Measurements from ENCODE around the gene NRDE2.
"Not testable (repeated sequence)": the region's sequence is repeated elsewhere in the genome, so short reads cannot be mapped to it uniquely, and the experiment has no call there.

NRDE2 gene

DNA sequence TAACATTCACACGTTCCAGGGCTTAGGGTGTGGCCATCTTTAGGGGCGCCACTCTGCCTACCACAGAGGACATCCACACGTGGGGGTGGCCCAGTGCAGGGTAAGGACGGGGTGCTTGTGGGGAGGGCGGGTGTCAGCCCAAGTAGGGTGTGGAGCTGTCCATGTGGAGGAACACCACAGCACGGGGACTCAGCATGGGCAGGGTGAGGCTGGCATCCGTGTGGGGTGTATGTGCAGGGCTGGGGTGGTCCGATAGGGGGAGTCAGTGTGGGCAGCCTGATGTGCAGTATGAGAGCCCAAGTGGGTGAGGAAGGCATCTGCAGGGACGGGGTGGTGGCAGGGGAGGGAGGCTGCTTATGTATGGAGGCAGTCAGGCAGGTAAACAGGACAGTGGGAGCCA is 57.7 kb downstream of the NRDE2 start:
- no peak for DNase-seq (ENCODE audit: low read depth in 1 of 2, low spot score in 1 of 2)

DNA sequence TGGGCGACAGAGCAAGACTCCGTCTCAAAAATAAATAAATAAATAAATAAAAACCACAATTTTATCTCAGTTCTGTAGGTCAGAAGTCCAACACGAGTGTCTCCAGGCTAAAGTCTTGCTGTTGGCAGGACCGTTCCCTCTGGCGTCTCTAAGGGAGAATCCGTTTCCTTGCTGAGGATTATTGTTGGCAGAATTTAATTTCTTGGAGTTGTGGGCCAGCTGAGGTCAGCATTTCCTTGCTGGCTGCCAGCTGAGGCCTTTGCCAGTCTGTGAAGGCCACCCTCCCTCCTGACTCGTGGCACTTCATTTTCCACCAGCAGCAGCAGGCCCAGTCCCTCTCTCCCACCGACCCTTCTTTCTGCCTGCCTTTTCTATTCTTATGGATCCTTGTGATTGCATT is 58.2 kb downstream of the NRDE2 start:
- DNase-seq (ENCODE audit: low read depth in 1 of 2, low spot score in 1 of 2) = no peak

DNA sequence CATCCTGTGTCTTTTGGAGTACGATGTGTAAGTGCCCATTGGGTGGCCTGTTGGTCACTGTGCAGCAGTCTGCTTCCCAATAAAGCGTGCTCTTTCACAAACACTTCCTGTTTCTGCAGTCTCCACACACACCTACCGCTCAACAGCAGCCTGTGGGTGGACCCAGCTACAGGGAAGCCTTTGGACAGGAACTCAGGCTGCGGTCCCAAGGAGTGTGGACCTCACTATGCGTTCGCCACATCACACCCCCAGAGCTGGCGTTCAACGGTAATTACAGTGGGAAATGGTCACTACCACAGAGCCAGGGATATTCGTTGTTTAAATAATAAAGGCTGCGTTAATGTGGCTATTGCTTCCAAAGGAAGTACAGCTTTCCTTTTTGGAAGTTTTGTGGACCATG is 59.2 kb downstream of the NRDE2 start:
- no peak for DNase-seq (ENCODE audit: low read depth in 1 of 2, low spot score in 1 of 2)

DNA sequence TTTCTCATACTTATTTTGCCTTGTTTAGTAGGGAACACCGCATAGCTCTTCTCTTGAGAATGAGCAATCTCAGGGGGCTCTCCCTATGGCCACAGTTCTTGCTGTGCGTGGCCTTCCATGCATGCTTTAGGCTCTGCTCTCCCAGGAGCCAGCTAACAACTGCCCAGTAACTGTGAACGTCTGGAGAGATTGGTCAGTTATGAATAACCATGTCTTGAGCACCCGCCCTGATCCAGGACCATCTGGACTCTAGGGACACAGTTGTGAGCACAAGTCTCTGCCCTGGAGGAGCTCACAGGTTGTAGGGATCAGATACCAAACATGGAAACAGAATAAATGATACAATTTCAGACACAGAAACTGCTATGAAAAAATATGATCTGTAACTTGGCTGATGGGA is 63.3 kb downstream of the NRDE2 start:
- no peak for DNase-seq (ENCODE audit: low read depth in 1 of 2, low spot score in 1 of 2)

DNA sequence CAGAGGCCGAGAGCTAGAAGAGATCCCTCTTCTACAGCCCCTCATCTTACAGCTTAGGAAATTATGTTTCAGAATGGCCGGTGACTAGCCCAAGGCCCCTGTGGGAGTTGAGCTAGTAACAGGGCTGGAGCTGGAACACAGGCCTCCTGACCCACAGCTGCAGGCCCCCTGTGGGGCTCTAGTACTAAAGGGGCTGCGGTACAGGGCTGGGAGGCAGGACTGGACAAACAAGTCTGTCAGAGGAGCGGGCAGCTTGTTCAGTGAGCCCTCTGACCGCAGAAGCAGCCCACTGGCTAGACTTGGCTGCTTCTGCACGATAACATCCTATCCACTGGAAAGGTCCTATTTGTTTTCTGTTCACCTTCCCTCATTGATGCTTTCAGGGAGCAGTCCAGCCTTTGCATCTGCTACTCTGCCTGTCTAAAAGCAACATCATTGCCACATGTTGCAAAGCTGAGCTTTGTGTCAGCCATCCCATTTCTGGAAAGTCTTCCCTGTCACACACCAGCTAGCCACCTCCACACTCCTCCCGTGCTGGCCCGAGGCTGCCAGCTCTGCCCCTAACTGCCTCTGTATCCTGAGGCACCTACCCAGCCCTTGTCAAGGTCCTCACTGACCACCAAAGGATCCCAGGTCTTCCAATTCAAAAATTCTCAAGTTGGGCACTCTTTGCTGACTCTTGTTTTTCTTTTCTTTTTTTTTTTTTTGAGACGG is 65.1 kb downstream of the NRDE2 start:
- DNase-seq (ENCODE audit: low read depth in 1 of 2, low spot score in 1 of 2) = no peak

DNA sequence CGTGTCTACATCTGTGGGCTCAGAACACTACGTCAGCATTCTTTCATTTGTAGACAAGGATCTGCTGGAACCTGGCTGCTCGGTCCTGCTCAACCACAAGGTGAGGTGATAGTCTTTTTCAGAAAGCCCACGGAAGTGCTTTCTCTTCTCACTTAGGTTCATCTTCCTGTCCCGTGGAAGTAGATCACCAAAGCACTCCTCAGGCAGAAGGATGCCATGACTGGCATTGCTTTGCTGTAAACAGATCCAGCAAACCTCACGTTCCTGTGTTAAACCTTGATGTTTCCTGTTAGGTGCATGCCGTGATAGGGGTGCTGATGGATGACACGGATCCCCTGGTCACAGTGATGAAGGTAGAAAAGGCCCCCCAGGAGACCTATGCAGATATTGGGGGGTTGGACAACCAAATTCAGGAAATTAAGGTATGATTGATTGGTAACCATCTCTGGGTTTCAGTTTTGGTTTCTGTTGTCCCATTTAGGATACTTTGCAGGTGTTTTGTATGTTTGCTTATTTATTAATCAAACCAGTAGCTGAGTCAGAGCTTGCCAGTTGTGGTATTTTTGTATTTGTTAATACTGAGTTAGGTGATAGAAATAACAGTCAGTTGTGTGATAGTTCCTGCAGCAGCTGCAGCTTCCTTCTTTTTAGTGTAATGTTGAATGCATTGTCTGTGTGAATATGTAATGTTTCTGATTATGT is 67.8 kb downstream of the NRDE2 start:
- no peak for DNase-seq (ENCODE audit: low read depth in 1 of 2, low spot score in 1 of 2)

DNA sequence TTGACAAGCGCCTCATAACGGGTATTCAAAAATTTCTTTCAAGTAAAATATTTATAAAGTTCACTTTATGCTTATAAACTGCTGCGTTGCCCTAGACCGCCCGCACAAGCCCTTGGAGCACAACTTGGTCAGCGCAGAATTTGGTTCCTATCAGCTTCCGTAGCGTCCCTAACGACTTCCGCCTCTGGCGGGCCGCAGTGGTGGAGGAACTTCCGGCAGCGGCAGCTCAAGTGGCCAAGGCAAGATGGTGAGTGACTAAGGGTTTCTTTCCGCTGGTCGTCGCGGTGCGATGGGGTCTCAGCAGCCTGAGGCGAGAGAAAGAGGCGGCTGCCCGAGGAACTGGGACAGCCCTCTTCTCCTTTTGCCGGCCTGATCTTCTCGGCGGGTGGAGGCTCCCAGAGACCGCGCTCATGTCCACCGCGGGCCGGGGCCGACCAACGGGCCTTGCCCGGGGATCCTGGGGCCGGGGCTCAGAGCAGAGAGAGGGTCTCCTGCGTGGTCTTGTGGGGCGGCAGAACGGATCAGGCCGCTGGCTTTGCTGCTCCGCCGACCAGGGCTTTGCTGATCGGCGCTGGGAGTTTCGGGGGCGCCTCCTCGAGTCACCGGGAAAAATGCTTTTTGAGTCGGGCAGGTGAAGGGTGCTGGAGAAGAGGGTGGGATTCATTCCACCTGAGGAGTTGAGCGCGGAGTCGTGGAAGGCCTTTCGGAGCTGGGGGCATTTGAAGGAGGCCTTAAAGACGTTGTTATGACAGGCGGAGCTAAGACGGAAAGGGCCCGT is 75.2 kb downstream of the NRDE2 start, which contains the start of gene PSMC1:
Gene PSMC1 (plus strand): TSS at position 200 of the 778 bp plus-strand sequence. CDS start 45 bp downstream, at position 245.
- peak; percentile 74 to 83 for DNase-seq (ENCODE audit: low read depth in 1 of 2, low spot score in 1 of 2)

DNA sequence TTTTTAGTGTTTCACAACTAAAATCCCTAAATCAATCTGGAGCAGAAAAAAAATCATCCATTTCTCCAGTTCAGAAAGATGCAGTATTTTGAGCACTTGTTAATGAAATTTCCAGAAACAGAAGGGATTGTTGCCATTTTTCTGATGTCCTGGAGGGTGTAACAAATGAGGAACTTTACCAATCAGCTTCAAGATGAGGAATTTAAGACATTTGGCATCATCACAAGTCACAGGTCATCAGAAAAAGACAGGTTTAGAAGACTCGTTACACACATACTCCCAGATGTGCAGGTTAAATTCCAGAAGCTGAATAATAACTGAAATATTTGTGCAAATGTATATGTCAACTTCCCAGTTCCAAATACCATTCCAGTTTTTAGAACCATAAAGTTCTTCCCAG is 75.9 kb downstream of the NRDE2 start:
- DNase-seq (ENCODE audit: low read depth in 1 of 2, low spot score in 1 of 2) = no peak

DNA sequence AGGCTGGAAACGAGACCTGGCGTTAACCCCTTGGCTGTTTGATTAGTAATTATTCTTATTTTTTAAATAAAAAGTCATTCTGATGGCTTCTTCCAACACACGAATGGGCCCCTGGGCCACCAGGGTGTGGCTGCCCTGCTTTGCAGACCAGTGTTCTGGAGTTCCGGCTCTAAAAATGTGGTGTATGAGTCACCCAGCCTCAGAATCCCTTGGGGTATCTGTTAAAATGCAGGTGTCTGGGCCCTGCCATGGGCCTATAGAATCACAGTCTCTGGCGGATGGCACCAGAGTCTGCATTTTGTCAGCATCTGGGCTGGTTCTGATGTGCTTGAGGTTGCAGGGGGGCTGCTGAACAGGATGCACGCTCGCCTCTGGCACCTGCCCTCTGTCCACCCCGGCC is 77.9 kb downstream of the NRDE2 start:
- no peak for DNase-seq (ENCODE audit: low read depth in 1 of 2, low spot score in 1 of 2)

DNA sequence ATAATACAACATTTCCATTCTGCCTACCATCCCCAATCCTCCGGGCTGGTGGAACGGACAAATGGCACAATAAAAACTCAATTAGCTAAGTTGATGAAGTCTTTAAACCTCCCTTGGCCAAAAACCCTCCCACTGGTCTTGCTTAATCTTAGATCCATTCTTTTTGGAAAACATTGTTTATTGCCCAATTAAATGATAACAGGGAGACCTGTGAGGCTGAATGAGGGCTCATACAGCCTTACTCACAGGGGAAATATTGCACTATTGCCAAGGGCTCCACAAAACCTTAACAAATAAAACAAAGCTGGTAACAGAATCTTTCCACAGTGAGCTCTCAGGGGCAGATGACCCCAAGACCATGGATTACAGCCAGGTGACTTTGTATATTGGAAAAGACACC is 83.1 kb downstream of the NRDE2 start:
- DNase-seq (ENCODE audit: low read depth in 1 of 2, low spot score in 1 of 2) = no peak

DNA sequence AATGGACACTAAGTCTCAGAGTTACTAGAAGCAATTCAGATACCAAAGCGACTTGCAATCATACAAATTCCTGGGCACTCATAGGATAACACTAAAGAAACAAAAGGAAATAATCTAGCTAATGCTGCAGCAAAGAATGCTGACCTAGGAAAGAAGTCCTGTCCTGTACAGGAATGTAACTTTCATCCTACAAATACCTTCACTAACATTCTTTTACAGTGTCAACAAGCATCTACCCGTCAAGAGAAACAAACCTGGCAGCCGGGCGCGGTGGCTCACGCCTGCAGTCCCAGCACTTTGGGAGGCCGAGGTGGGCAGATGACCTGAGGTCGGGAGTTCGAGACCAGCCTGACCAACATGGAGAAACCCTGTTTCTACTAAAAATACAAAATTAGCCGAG is 84.3 kb downstream of the NRDE2 start:
- not testable (repeated sequence) for DNase-seq (ENCODE audit: low read depth in 1 of 2, low spot score in 1 of 2)

DNA sequence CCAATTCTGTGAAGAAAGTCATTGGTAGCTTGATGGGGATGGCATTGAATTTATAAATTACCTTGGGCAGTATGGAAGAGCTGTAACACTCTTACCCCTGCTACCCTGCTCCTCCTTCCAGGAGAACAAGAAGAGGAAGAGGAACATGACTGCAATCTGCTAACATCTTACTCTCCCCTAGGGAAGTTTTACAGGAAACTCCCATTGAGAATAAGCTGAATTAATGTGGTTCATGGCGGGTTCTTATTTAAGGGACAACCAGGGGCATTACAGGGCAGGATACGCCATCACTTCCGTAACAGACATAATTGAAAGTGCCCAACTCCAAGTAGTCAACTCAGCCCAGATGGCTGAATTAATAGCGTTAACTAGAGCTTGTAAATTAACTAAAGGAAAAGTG is 84.8 kb downstream of the NRDE2 start:
- no peak for DNase-seq (ENCODE audit: low read depth in 1 of 2, low spot score in 1 of 2)

DNA sequence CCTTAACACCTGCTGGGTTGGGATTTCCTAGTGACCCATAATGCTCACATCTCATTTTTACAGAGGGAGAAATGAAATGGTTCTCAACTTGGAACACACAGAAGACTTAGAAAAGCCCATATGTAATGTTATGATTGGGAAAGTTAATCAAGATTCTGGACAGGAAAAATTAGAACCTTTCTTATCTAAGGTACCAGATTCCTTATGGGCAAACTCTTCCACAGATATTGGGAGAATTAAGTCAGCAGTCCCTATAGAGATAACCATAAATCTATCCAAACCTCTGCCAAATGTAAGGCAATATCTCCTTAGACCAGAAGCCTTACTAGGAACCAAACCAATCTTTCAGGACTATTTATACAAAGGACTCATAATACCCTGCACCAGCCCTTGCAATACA is 89.3 kb downstream of the NRDE2 start:
- DNase-seq (ENCODE audit: low read depth in 1 of 2, low spot score in 1 of 2) = no peak

DNA sequence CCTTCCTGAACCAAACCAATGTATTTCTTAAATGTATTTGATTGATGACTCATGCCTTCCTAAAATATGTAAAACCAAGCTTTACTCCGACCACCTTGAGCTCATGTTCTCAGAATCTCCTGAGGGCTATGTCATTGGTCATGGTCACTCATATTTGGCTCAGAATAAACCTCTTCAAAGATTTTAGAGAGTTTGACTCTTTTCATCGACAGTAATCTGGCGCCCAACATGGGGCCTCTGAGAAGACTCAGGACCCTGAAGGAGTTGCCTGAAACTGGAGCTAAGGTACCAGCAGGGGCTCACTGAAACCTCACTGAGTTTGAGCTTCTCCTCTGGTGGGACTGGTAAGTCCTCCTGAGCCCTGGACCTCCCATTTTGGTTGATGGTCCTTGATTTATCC is 92.6 kb downstream of the NRDE2 start:
- no peak for DNase-seq (ENCODE audit: low read depth in 1 of 2, low spot score in 1 of 2)

DNA sequence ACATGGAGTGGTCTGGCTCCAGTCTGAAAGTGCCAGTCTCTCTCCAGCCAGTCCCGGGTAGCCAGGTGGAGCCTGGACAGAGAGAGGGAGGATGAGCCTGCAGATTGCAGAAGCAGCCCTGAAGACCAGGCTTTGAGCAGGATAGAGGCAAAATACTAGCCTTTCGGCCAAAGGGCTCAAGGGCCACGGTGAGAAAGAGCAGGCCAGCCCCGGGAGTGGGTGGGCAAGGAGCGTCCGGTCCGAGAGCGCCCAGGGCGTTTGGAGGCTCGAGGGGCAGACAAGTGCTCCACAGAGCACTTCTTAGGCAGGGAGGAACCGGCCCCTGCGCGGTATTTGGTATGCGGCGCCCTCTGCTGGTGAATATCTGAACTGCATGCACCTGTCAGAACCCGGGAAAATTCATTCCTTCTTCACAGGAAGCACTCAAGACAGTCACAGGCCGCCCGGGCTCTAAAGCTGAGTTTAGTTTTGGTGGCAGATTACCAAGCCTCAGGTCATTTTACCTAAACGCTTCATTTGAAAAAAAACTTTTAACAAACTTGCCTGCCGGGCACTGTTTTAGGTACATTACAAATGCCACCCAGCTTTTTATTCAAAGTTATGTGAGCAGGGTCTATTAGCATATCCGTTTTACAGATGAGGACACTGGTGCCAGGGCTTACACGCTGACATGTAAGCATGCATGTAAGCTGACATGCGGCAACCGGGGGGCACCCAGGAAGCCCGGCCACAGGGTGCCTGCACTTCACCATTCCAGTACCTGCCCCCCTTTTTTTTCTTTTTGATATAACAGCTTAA is 96.4 kb downstream of the NRDE2 start:
- peak; percentile 42 to 46 for DNase-seq (ENCODE audit: low read depth in 1 of 2, low spot score in 1 of 2)

DNA sequence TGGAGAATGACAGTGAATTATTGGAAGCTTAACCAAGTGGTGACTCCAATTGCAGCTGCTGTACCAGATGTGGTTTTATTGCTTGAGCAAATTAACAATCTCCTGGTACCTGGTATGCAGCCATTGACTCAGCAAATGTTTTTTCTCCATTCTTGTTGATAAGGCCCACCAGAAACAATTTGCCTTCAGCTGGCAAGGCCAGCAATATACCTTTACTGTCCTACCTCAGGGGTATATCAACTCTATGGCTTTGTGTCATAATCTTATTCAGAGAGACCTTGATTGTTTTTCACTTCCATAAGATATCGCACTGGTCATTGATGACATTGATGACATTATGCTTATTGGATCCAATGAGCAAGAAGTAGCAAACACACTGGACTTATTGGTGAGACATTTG is 101.8 kb downstream of the NRDE2 start:
- not testable (repeated sequence) for DNase-seq (ENCODE audit: low read depth in 1 of 2, low spot score in 1 of 2)

DNA sequence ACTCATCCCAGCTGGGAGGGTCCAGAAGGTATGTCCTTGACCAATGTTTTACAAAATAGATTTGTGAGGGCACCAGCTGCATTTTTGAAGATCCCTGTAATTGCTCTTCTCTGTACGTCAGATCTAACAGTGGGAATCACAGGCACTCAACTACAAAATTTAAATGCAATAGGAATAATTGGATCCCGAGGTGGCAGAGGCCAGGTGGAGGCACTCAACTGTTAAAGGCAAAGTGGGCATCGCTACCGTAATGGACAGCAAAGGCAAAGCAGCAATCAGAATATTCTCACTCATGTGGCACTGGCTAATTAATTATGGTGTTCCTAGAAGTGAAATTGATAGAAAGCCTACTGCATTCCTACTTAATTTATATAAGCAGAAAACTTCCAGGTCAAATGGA is 103.3 kb downstream of the NRDE2 start:
- no peak for DNase-seq (ENCODE audit: low read depth in 1 of 2, low spot score in 1 of 2)

Data from activated T-helper 1 cell treated with anti-CD3 and anti-CD28 coated beads, Interleukin-2, amount 50 U/mL, for 16 hours (primary cell).